MM.1S (cell line): ENCODE results near the gene EIF4E1B.

Experiments used
- DNase-seq: peaks from one replicate; pipeline ENCODE4 v3.0.0-alpha.2; 2015
- H2AFZ ChIP-seq: fragments of 300-600 bp; sonication (generic); 2 replicates; pipeline ENCODE4 v1.6.0; 2016; ENCODE audit warnings: antibody characterized with exemption, low read length
- H3F3A ChIP-seq: fragments of 300-600 bp; sonication (generic); 2 replicates; pipeline ENCODE4 v1.6.1; 2016; ENCODE audit warnings: mild to moderate bottlenecking, antibody characterized with exemption, low read length, moderate library complexity, mixed read lengths; ENCODE audit not compliant: insufficient read depth
- H3K27ac ChIP-seq: fragments of 300-600 bp; sonication (generic); 2 replicates; pipeline ENCODE4 v1.5.1; 2016; ENCODE audit warnings: mild to moderate bottlenecking, low read length
- H3K27me3 ChIP-seq: fragments of 300-600 bp; sonication (generic); replicated peaks from 2 replicates; pipeline ENCODE4 v1.6.0; 2016; ENCODE audit warnings: low read length; ENCODE audit not compliant: insufficient read depth
- H3K36me3 ChIP-seq: fragments of 300-600 bp; sonication (generic); replicated peaks from 2 replicates; pipeline ENCODE4 v1.6.1; 2016; ENCODE audit warnings: mild to moderate bottlenecking, low read length, mixed read lengths; ENCODE audit not compliant: insufficient read depth
- H3K4me1 ChIP-seq: fragments of 300-600 bp; sonication (generic); 2 replicates; pipeline ENCODE4 v1.6.1; 2016; ENCODE audit warnings: low read length, mixed read lengths
- H3K4me2 ChIP-seq: fragments of 300-600 bp; sonication (generic); 2 replicates; pipeline ENCODE4 v1.6.0; 2016; ENCODE audit warnings: low read depth, low read length
- H3K4me3 ChIP-seq: fragments of 300-600 bp; sonication (generic); 2 replicates; pipeline ENCODE4 v1.5.1; 2016; ENCODE audit warnings: low read length, mixed read lengths
- H3K79me2 ChIP-seq: fragments of 300-600 bp; sonication (generic); 2 replicates; pipeline ENCODE4 v1.6.1; 2016; ENCODE audit warnings: mixed run types, low read length, mixed read lengths
- H3K9ac ChIP-seq: fragments of 300-600 bp; sonication (generic); 2 replicates; pipeline ENCODE4 v1.6.1; 2016; ENCODE audit warnings: low read length, mixed read lengths
- H3K9me2 ChIP-seq: fragments of 300-600 bp; sonication (generic); replicated peaks from 2 replicates; pipeline ENCODE4 v1.6.1; 2016; ENCODE audit warnings: mild to moderate bottlenecking, low read length, mixed read lengths; ENCODE audit not compliant: insufficient read depth
- H3K9me3 ChIP-seq: fragments of 300-600 bp; sonication (generic); replicated peaks from 2 replicates; pipeline ENCODE4 v1.6.1; 2016; ENCODE audit warnings: mild to moderate bottlenecking, low read length, mixed read lengths; ENCODE audit not compliant: insufficient read depth
- H4K20me1 ChIP-seq: fragments of 300-600 bp; sonication (generic); 2 replicates; pipeline ENCODE4 v1.6.1; 2016; ENCODE audit warnings: mild to moderate bottlenecking, low read length, moderate library complexity, mixed read lengths; ENCODE audit not compliant: insufficient read depth
- CTCF ChIP-seq: fragments of 300-600 bp; sonication (generic); IDR thresholded peaks from 2 replicates; pipeline ENCODE4 v1.5.1; 2016; ENCODE audit warnings: antibody characterized with exemption, low read length, mixed read lengths
- EZH2 ChIP-seq: fragments of 300-600 bp; sonication (generic); optimal IDR thresholded peaks from 2 replicates; pipeline ENCODE3; 2017; ENCODE audit warnings: low read depth, mild to moderate bottlenecking, antibody characterized with exemption, low read length, mixed read lengths
- EZH2phosphoT487 ChIP-seq: fragments of 300-600 bp; sonication (generic); IDR thresholded peaks from 2 replicates; pipeline ENCODE4 v1.6.1; 2018; ENCODE audit warnings: antibody characterized with exemption, low read length

The EIF4E1B gene

DNA sequence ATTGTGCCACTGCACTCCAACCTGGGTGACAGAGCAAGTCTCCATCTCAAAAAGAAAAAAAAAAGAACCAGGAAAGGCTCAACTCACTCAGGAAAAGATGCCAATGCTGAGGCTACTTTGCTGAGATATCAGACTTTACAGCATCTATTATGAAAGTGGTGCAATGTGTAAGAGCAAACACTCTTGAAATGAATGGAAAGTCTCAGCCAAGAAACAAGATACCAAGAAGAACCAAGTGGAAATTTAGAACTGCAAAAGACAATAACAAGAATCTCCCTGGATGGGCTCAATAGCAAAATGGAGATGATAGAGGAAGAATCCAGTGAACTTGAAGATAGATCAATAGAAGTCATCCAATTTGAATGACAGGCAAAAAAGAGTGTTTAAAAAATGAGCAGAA, 54.5 kb downstream of the EIF4E1B start:
- no peaks in the 10 kb centered on the region for H3K4me1 ChIP-seq
- no peak overlapping the region for H2AFZ ChIP-seq
- H4K20me1 ChIP-seq = no peaks in the 10 kb centered on the region
- H3K9me2 ChIP-seq = no peaks in the 10 kb centered on the region
- no peak for DNase-seq
- no peaks in the 10 kb centered on the region for H3K79me2 ChIP-seq
- no peak overlapping the region for H3K9ac ChIP-seq
- no peaks in the 10 kb centered on the region for H3K36me3 ChIP-seq
- no peak overlapping the region for H3K4me2 ChIP-seq
- no peak overlapping the region for H3K4me3 ChIP-seq
- H3F3A ChIP-seq = no peaks in the 10 kb centered on the region
- H3K27me3 ChIP-seq = peaks cover 87% of the 10 kb centered on the region
- H3K9me3 ChIP-seq = no peaks in the 10 kb centered on the region
- H3K27ac ChIP-seq = no peak overlapping the region
- no peak for TF ChIP-seq EZH2phosphoT487
- TF ChIP-seq CTCF = no peak

GRCh38 chr5:176687247-176687646, 56.8 kb downstream of the EIF4E1B start:
- TF ChIP-seq EZH2phosphoT487 = no peak
- no peak for TF ChIP-seq EZH2
- no peak for TF ChIP-seq CTCF
- no peaks in the 10 kb centered on the region for H3K79me2 ChIP-seq
- no peak overlapping the region for H3K4me3 ChIP-seq
- H2AFZ ChIP-seq = no peak overlapping the region
- H3F3A ChIP-seq = no peaks in the 10 kb centered on the region
- H3K9me3 ChIP-seq = no peaks in the 10 kb centered on the region
- H3K36me3 ChIP-seq = no peaks in the 10 kb centered on the region
- DNase-seq = no peak
- peaks cover 85% of the 10 kb centered on the region for H3K27me3 ChIP-seq
- H4K20me1 ChIP-seq = no peaks in the 10 kb centered on the region
- H3K27ac ChIP-seq = no peak overlapping the region
- no peak overlapping the region for H3K4me2 ChIP-seq
- H3K9me2 ChIP-seq = no peaks in the 10 kb centered on the region
- H3K4me1 ChIP-seq = no peaks in the 10 kb centered on the region
- H3K9ac ChIP-seq = no peak overlapping the region

- DNase-seq = no peak
- Histone ChIP-seq H4K20me1 (no peaks in the 10 kb centered on the region), H3K4me1 (no peaks in the 10 kb centered on the region), H3K4me2 (no peak overlapping the region), H3F3A (no peaks in the 10 kb centered on the region), H3K36me3 (no peaks in the 10 kb centered on the region), H3K9me3 (no peaks in the 10 kb centered on the region), H3K9me2 (no peaks in the 10 kb centered on the region), H2AFZ (no peak overlapping the region), H3K79me2 (no peaks in the 10 kb centered on the region), H3K27me3 (peaks cover 85% of the 10 kb centered on the region), H3K4me3 (no peak overlapping the region), H3K9ac (no peak overlapping the region), H3K27ac (no peak overlapping the region)
- TF ChIP-seq EZH2phosphoT487 (no peak), EZH2 (no peak), CTCF (no peak)
Measured at GRCh38 chr5:176687881-176688280, 57.4 kb downstream of the EIF4E1B start.

- no peaks in the 10 kb centered on the region for H3K4me1 ChIP-seq
- TF ChIP-seq CTCF = no peak
- H2AFZ ChIP-seq = no peak overlapping the region
- no peak overlapping the region for H3K9ac ChIP-seq
- no peaks in the 10 kb centered on the region for H3F3A ChIP-seq
- H3K27me3 ChIP-seq = peaks cover 86% of the 10 kb centered on the region
- H3K4me3 ChIP-seq = no peak overlapping the region
- H4K20me1 ChIP-seq = no peaks in the 10 kb centered on the region
- no peak overlapping the region for H3K4me2 ChIP-seq
- H3K36me3 ChIP-seq = no peaks in the 10 kb centered on the region
- no peaks in the 10 kb centered on the region for H3K79me2 ChIP-seq
- no peak overlapping the region for H3K27ac ChIP-seq
- DNase-seq = no peak
- H3K9me2 ChIP-seq = no peaks in the 10 kb centered on the region
- no peaks in the 10 kb centered on the region for H3K9me3 ChIP-seq
Measured at GRCh38 chr5:176690911-176691310, 60.4 kb downstream of the EIF4E1B start.
